ENCODE results near the gene TEX35.

TEX35 gene

DNA sequence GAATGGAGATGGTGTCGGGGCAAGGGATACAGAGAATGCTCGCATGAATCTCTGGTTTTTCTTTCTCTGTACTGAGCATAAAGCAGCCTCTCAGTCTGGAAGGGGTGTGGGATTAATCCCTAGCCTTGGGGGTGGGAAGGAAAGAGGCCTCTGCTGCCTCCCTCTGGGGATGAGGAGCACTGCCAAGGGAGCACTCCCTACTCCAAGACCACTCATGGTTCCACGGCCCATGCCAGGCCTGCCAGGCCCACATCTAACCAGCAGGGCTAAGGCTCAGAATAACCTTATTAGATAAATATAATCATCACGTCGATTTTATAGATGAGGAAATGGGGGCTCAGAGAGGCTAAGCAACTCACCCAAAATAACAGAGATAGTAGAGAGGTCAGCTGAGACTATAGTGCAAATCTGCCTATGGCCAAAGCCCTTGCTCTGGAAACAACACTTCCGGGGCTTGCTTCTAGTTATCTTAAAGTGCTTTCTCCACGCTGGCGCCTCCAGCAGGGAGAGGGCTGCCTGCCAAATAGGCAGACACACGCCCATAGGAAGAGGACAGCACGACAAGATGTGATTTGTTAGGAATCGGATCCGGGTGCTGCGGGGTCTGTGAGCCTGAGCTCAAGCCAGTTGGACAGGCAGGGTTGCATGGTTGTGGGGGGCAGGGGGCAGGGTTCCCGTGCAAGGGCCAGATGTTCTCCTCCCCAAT is 522 bp downstream of the TEX35 start:
- H3K4me3 ChIP-seq (ENCODE audit: low read length in 2 of 2) = no peak overlapping the region
- no peak overlapping the region for H3K27ac ChIP-seq (replicated peaks; ENCODE audit: low read length)
- no peak for DNase-seq (ENCODE audit: low spot score)
- peak overlapping the region; percentile 16 for H3K18ac ChIP-seq (ENCODE audit: low read length)
- no CpG with 5 or more reads among the region's 14 CpGs for WGBS, 2 donors (ENCODE audit: extremely low coverage in 2 of 2, insufficient read length in 2 of 2, insufficient replicate concordance in 1 of 2)
- H3K27me3 ChIP-seq (ENCODE audit: control insufficient read depth in 3 of 3, insufficient read depth in 3 of 3, low read depth in 1 of 3, low read length in 3 of 3) = peaks cover 0 to 12% (median 0%) of the 10 kb centered on the region in 3 experiments
- H3K36me3 ChIP-seq (replicated peaks in 1 of 2; ENCODE audit: control insufficient read depth in 2 of 2, insufficient read depth in 2 of 2, low read length in 2 of 2) = no peaks in the 10 kb centered on the region
- peak overlapping the region; percentile 11 for H3K14ac ChIP-seq (ENCODE audit: low read length)
- no peak overlapping the region for H2BK15ac ChIP-seq (ENCODE audit: low read length)
- H2BK5ac ChIP-seq (ENCODE audit: low read length) = no peak overlapping the region
- H4K8ac ChIP-seq (ENCODE audit: low read depth, low read length) = no peak overlapping the region
- peaks cover 0 to 3% of the 10 kb centered on the region in 2 donors for H3K4me1 ChIP-seq (ENCODE audit: control insufficient read depth in 2 of 2, insufficient read depth in 1 of 2, low read depth in 1 of 2, low read length in 2 of 2)
- peak overlapping the region; percentile 40 for H3K23ac ChIP-seq (ENCODE audit: low read depth, low read length, poor library complexity)
- no peak overlapping the region for H3K4me2 ChIP-seq (ENCODE audit: insufficient read depth, low read length, poor library complexity, severe bottlenecking)
- H3K4ac ChIP-seq (ENCODE audit: low read length) = no peak overlapping the region
- no peak overlapping the region for H4K91ac ChIP-seq (ENCODE audit: low read depth, low read length, poor library complexity)
- no peak overlapping the region for H2BK12ac ChIP-seq (ENCODE audit: low read length)
- no peak overlapping the region for H3K9ac ChIP-seq (ENCODE audit: low read depth, low read length, poor library complexity)
- no peak overlapping the region for H2BK120ac ChIP-seq (ENCODE audit: low read depth, low read length)
- peak overlapping the region; percentile 50 for H2AFZ ChIP-seq (ENCODE audit: low read length)
- H2AK5ac ChIP-seq (ENCODE audit: low read depth, low read length) = no peak overlapping the region
- no peaks in the 10 kb centered on the region for H3K79me1 ChIP-seq (ENCODE audit: low read depth, low read length)
- H3K9me3 ChIP-seq (replicated peaks in 1 of 2; ENCODE audit: control insufficient read depth in 2 of 2, insufficient read depth in 1 of 2, low read depth in 1 of 2, low read length in 2 of 2) = no peaks in the 10 kb centered on the region

- Histone ChIP-seq H3K79me1 (ENCODE audit: low read depth, low read length) (no peaks in the 10 kb centered on the region), H3K4me3 (ENCODE audit: low read length in 2 of 2) (no peak overlapping the region), H3K36me3 (replicated peaks in 1 of 2; ENCODE audit: control insufficient read depth in 2 of 2, insufficient read depth in 2 of 2, low read length in 2 of 2) (no peaks in the 10 kb centered on the region), H2BK12ac (ENCODE audit: low read length) (no peak overlapping the region), H3K14ac (ENCODE audit: low read length) (no peak overlapping the region), H3K18ac (ENCODE audit: low read length) (no peak overlapping the region), H3K23ac (ENCODE audit: low read depth, low read length, poor library complexity) (no peak overlapping the region), H3K9ac (ENCODE audit: low read depth, low read length, poor library complexity) (no peak overlapping the region), H4K8ac (ENCODE audit: low read depth, low read length) (no peak overlapping the region), H2BK5ac (ENCODE audit: low read length) (no peak overlapping the region), H3K4me1 (ENCODE audit: control insufficient read depth in 2 of 2, insufficient read depth in 1 of 2, low read depth in 1 of 2, low read length in 2 of 2) (peaks cover 0 to 5% of the 10 kb centered on the region in 2 donors), H2AK5ac (ENCODE audit: low read depth, low read length) (no peak overlapping the region), H3K4ac (ENCODE audit: low read length) (no peak overlapping the region), H4K91ac (ENCODE audit: low read depth, low read length, poor library complexity) (no peak overlapping the region), H2BK120ac (ENCODE audit: low read depth, low read length) (no peak overlapping the region), H3K27ac (replicated peaks; ENCODE audit: low read length) (no peak overlapping the region), H3K27me3 (ENCODE audit: control insufficient read depth in 3 of 3, insufficient read depth in 3 of 3, low read depth in 1 of 3, low read length in 3 of 3) (peaks cover 0 to 14% (median 0%) of the 10 kb centered on the region in 3 experiments), H3K4me2 (ENCODE audit: insufficient read depth, low read length, poor library complexity, severe bottlenecking) (no peak overlapping the region), H3K9me3 (replicated peaks in 1 of 2; ENCODE audit: control insufficient read depth in 2 of 2, insufficient read depth in 1 of 2, low read depth in 1 of 2, low read length in 2 of 2) (no peaks in the 10 kb centered on the region), H2AFZ (ENCODE audit: low read length) (no peak overlapping the region), H2BK15ac (ENCODE audit: low read length) (no peak overlapping the region)
- no peak for DNase-seq (ENCODE audit: low spot score)
- whole genome bisulfite sequencing, 2 donors (ENCODE audit: extremely low coverage in 2 of 2, insufficient read length in 2 of 2, insufficient replicate concordance in 1 of 2) = no CpG with 5 or more reads among the region's 4 CpGs
These were observed 3.2 kb downstream of the TEX35 start for GRCh38 chr1:178516110-178516509.

DNA sequence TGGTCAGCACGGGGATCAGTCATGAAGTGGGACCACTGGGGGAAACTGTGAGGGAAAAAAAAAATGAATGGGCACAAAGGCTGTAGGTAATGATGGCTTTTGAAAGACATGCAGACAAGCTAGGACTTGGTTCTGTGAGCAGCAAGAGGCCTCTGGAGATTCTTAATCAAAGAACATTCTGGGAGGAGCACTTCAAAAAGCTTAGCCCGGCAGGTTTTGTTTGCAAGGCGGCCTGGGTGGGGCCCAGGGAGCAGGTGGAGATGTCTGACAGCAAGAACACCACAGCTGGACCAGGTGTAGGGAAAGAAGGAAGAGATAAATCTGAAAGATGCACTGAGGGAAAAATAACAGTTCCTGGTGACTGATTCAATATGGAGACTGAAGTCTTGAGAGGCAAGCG is 6.0 kb downstream of the TEX35 start:
- Histone ChIP-seq H2BK120ac (ENCODE audit: low read depth, low read length) (no peak overlapping the region), H2BK12ac (ENCODE audit: low read length) (no peak overlapping the region), H3K4me3 (ENCODE audit: low read length in 2 of 2) (no peak overlapping the region), H3K4ac (ENCODE audit: low read length) (no peak overlapping the region), H4K8ac (ENCODE audit: low read depth, low read length) (no peak overlapping the region), H3K4me1 (ENCODE audit: control insufficient read depth in 2 of 2, insufficient read depth in 1 of 2, low read depth in 1 of 2, low read length in 2 of 2) (peaks cover 0 to 5% of the 10 kb centered on the region in 2 donors), H3K36me3 (replicated peaks in 1 of 2; ENCODE audit: control insufficient read depth in 2 of 2, insufficient read depth in 2 of 2, low read length in 2 of 2) (no peaks in the 10 kb centered on the region), H3K27me3 (ENCODE audit: control insufficient read depth in 3 of 3, insufficient read depth in 3 of 3, low read depth in 1 of 3, low read length in 3 of 3) (peaks cover 0 to 16% (median 0%) of the 10 kb centered on the region in 3 experiments), H3K18ac (ENCODE audit: low read length) (no peak overlapping the region), H3K79me1 (ENCODE audit: low read depth, low read length) (no peaks in the 10 kb centered on the region), H4K91ac (ENCODE audit: low read depth, low read length, poor library complexity) (no peak overlapping the region), H3K4me2 (ENCODE audit: insufficient read depth, low read length, poor library complexity, severe bottlenecking) (no peak overlapping the region), H2BK5ac (ENCODE audit: low read length) (no peak overlapping the region), H2AK5ac (ENCODE audit: low read depth, low read length) (no peak overlapping the region), H3K14ac (ENCODE audit: low read length) (no peak overlapping the region), H3K27ac (replicated peaks; ENCODE audit: low read length) (no peak overlapping the region), H3K9ac (ENCODE audit: low read depth, low read length, poor library complexity) (no peak overlapping the region), H3K9me3 (replicated peaks in 1 of 2; ENCODE audit: control insufficient read depth in 2 of 2, insufficient read depth in 1 of 2, low read depth in 1 of 2, low read length in 2 of 2) (no peaks in the 10 kb centered on the region), H2AFZ (ENCODE audit: low read length) (no peak overlapping the region), H2BK15ac (ENCODE audit: low read length) (no peak overlapping the region), H3K23ac (ENCODE audit: low read depth, low read length, poor library complexity) (no peak overlapping the region)
- DNase-seq (ENCODE audit: low spot score) = no peak
- WGBS, 2 donors (ENCODE audit: extremely low coverage in 2 of 2, insufficient read length in 2 of 2, insufficient replicate concordance in 1 of 2) = no CpG with 5 or more reads among the region's 4 CpGs

DNA sequence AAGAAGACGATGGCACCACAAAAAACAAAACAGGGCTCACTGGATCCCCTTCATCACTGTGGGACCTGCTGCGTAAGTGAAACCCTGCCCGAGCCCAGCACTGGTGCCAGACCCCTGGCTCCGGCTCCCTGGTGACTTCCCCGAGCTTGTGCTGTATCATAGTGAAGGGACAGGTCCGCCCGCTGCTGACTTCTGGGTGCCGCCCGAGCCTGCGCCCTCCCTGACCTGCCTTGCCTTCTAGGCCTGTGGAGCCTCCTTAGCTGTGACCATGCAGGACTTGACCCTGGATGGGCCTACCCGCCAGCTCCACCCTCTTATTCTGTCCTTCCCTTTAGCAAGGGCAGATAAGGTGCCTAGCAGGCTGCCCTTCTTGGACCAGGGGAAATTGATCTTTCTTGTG is 7.9 kb downstream of the TEX35 start:
- no peak overlapping the region for H2BK5ac ChIP-seq (ENCODE audit: low read length)
- H3K79me1 ChIP-seq (ENCODE audit: low read depth, low read length) = no peaks in the 10 kb centered on the region
- no peaks in the 10 kb centered on the region for H3K36me3 ChIP-seq (replicated peaks in 1 of 2; ENCODE audit: control insufficient read depth in 2 of 2, insufficient read depth in 2 of 2, low read length in 2 of 2)
- H3K4me3 ChIP-seq (ENCODE audit: low read length in 2 of 2) = no peak overlapping the region
- peak overlapping the region; percentile 58 for H2AK5ac ChIP-seq (ENCODE audit: low read depth, low read length)
- H3K27me3 ChIP-seq (ENCODE audit: control insufficient read depth in 3 of 3, insufficient read depth in 3 of 3, low read depth in 1 of 3, low read length in 3 of 3) = peaks cover 0 to 16% (median 0%) of the 10 kb centered on the region in 3 experiments
- H3K4ac ChIP-seq (ENCODE audit: low read length) = no peak overlapping the region
- no peak overlapping the region for H4K8ac ChIP-seq (ENCODE audit: low read depth, low read length)
- no peak overlapping the region for H2BK12ac ChIP-seq (ENCODE audit: low read length)
- no peak overlapping the region for H3K18ac ChIP-seq (ENCODE audit: low read length)
- H2AFZ ChIP-seq (ENCODE audit: low read length) = no peak overlapping the region
- peak overlapping the region; percentile 57 for H3K23ac ChIP-seq (ENCODE audit: low read depth, low read length, poor library complexity)
- H3K9ac ChIP-seq (ENCODE audit: low read depth, low read length, poor library complexity) = peak overlapping the region; percentile 13
- peaks cover 0 to 3% of the 10 kb centered on the region in 2 donors for H3K9me3 ChIP-seq (replicated peaks in 1 of 2; ENCODE audit: control insufficient read depth in 2 of 2, insufficient read depth in 1 of 2, low read depth in 1 of 2, low read length in 2 of 2)
- no CpG with 5 or more reads among the region's 11 CpGs for WGBS, 2 donors (ENCODE audit: extremely low coverage in 2 of 2, insufficient read length in 2 of 2, insufficient replicate concordance in 1 of 2)
- H3K4me2 ChIP-seq (ENCODE audit: insufficient read depth, low read length, poor library complexity, severe bottlenecking) = no peak overlapping the region
- no peak overlapping the region for H3K27ac ChIP-seq (replicated peaks; ENCODE audit: low read length)
- H2BK15ac ChIP-seq (ENCODE audit: low read length) = no peak overlapping the region
- no peak overlapping the region for H2BK120ac ChIP-seq (ENCODE audit: low read depth, low read length)
- H3K4me1 ChIP-seq (ENCODE audit: control insufficient read depth in 2 of 2, insufficient read depth in 1 of 2, low read depth in 1 of 2, low read length in 2 of 2) = peaks cover 0 to 2% of the 10 kb centered on the region in 2 donors
- H4K91ac ChIP-seq (ENCODE audit: low read depth, low read length, poor library complexity) = no peak overlapping the region
- no peak for DNase-seq (ENCODE audit: low spot score)
- H3K14ac ChIP-seq (ENCODE audit: low read length) = no peak overlapping the region

All from neuronal stem cell (in vitro differentiated cells).